Right forelimb (tissue), 1 donor: ENCODE results near the gene RPL37A.

ENCODE experiments used
- DNase-seq: peaks from one replicate; pipeline ENCODE4 v3.0.0-alpha.2; 2018

RPL37A gene

GRCh38 chr2:216498379-216499352, at the start of gene RPL37A:
Gene RPL37A, plus strand, starts transcription at chr2:216498844. Its CDS starts 31 bp downstream, at chr2:216498875.
- peak; percentile 94 for DNase-seq

DNA sequence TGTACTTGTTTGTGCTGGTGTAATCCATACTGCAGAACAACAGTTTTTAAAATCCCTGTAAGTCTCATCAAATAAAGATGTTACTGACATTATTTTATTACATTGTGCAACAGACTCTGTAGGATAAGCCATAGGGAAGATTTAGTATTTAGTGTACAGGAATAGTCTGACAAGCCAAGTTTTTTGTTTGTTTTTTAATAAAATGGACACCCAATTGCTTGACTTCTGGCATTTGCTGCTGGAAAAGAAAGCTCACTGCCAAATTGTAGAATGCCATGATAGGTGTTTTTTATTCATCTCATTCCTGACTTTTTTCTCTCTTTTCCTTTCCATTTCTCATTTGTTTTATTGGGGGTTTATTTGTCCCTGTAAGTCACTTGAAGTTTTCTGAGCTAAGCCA, 48.3 kb upstream of the RPL37A start:
- no peak for DNase-seq

GRCh38 chr2:216450784-216451183, 47.9 kb upstream of the RPL37A start:
- DNase-seq: no peak

DNA sequence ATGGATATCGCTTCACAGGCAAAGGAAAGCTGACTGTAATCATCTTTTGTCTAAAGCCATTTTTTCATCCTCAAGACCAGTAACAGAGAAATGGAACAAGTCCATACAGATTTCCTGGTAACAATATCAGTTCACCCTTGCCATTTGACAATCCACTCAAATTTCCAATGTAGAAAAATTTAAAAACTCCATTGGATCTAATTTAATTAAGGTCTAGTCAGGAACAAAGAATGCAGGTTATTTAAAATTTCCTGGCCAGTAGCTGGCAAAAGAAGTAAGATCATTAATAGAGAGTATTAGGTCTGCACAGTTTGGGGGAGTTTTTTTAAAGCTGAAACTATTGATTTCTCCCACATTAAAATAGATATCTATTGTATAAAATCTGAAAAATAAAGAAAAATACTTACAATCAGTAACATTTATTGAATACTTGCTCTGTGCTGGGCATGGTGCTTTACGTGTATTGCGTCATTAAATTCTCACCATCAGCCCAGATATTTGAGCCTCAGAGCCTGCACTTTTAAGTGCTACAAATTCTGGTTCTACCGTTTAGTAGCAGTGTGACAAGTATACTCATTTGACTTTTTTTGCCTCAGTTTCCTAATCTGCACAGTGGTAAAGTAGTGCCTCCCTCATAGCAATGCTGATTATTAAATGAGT, 44.6 kb upstream of the RPL37A start:
- DNase-seq: no peak

- no peak for DNase-seq
Observed at GRCh38 chr2:216463148-216463547, 35.5 kb upstream of the RPL37A start.

DNA sequence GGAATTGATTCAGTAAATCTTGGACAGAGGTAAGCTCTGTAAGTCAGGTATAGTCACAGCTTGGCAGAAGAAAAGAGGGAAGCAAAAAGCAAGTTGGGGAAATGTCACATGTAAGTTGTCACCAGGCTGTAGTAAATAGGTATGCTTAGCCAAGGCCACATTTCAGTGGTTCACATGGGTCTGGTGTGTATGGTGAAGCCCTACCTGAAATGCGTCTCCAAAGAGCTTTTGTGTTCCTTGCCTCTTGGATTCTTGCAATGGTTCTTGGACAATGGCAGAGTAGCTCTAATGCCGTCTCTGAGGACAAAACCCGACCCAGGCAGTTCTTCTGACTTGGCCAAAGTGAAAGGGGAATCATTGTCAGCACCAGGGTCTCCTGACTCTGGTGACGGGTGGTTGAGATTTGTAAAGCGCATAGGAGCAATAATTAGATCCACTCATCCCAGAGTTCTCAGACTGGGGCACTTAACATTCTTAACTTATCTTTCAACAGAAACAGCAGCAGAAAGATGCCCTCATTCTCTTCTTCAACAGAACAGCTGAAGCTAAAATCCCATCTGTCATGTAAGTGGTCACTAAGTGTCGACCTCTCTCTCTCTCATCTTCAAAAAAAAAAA, 34.4 kb upstream of the RPL37A start:
- DNase-seq: no peak

DNA sequence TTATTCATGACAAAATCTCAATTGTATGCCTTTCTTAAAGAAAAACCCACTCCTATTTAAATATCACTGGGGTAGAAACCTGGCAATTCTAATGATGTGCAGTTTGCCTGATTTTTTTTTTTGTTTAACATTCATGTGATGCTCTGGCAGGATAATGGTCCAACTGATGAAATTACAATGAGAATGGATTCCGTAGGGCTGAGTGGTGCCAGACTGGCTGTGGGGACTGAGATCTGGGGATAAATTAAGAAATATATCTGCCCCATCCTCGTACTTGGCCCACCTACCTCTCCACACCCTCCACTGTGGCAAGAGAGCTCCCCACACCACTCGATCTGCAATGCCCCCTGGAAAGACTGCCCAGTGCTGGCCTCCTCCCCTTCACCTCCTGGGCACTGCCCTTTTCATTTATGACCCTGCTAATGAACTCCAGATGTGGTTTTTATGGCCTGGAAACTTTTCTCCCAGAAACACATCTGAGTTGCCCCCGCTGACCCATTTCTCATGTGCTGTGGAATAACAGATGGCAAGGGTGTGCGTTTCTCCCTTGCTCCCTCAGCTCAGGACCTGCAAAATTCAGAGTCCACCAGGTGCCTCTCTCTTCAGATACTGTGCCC, 33.0 kb upstream of the RPL37A start:
- no peak for DNase-seq

DNA sequence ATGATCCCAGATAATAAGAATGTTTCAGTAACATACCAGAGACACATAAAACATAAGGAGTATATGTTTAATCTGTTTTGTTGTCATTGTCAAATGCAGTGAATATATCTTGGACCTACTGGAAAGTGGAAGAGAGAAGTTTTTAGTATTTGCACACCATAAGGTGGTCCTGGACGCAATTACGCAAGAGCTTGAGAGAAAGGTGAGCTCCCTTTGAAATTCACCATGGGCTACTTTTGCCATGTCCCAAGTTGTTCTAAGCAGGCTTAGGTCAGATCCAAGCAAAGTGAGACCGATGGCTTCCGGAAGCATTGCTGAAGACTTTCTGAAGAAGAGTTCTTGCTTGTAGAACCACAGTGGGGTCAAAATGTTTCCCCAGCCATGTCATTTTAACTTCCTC, 30.8 kb upstream of the RPL37A start:
- no peak for DNase-seq

GRCh38 chr2:216469661-216470060, 29.0 kb upstream of the RPL37A start:
- DNase-seq: no peak

DNA sequence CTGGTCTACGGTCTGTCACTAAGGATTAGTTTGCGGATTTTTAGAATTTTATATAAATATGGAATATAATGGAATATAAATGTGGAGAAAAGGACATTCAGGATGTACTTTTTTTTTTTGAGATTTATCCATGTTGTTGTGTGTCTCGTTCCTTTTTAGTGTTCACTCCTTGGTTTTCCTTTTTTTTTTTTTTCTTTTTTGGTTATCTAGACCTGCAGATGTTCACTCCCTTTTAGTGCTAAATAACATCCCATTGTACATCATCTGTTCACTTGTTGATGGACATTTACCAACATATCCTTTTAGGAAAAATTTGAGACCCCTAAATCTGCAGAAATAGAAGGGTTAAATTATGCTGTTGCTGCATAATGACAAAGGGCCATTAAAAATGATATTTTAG, 25.5 kb upstream of the RPL37A start:
- DNase-seq: no peak

DNA sequence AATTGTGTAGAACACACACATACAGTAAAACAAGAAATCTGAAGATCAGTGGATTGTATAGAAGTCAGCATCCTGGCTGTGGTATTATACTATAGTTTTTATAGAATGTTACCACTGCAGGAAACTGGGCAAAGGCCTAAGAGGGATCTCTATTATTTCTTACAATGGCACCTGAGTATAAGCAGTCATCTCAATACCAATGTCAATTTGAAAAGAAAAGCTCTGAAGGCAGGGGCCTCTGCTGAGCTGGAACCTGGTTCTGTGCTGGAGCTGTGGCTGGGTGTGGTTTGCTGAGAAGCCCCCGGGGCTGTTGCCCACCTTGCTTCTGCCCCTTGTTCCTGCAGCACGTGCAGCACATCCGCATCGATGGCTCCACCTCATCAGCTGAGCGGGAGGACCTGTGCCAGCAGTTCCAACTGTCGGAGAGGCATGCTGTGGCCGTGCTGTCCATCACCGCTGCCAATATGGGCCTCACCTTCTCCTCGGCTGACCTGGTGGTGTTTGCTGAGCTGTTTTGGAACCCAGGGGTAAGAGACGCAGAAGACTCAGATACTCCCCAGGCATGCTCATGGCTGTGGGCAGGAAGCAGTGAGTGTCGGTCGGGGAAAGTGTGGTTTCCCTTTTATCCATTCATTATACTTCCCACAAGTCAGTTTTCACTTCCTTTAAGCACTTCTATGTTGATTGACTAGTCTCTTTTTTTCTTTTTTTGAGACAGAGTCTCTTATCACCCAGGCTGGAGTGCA, 23.5 kb upstream of the RPL37A start:
- no peak for DNase-seq

DNA sequence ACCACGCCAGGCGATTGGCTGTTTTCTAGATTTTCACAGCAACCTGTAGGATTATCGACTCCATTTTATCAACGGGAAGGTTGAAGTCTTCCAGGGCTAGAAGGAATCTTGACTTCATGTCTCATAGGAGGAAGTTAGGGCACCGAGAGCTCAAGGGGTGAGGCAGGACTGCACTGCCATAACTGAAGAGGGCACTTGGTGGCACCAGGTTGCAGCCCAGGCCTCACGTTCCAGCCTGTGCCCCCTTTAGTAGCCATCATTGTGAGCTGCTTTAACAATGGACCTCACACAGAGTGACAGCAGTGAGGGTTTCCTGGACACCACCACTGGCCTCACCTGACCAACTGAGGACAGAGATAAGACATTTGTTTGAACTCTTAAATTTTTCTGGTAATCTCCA, 22.9 kb upstream of the RPL37A start:
- no peak for DNase-seq

GRCh38 chr2:216477283-216478035, 21.2 kb upstream of the RPL37A start:
- DNase-seq: no peak

DNA sequence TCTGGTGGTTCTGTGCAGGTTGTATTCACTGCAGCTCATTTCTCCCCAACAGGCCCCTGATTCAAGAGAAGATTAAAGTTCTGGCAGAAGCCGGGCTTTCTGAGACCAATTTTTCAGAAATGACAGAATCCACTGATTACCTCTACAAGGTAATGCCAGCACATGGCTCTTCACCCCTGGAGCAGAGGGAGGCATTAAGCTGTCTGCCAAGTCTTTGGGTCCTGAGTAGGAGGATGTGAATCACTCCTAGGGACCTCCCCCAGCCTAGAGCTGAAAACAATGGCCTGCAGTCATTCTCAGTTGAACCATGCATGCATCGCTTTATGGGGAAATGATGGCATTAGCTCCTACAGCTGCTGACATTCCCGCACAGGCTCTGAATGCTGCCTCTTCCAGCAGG, 20.5 kb upstream of the RPL37A start:
- no peak for DNase-seq

- DNase-seq: no peak
Observed at GRCh38 chr2:216478791-216479190, 19.9 kb upstream of the RPL37A start.

GRCh38 chr2:216480221-216480620, 18.4 kb upstream of the RPL37A start:
- no peak for DNase-seq

- no peak for DNase-seq
Observed at GRCh38 chr2:216482640-216483039, 16.0 kb upstream of the RPL37A start.

DNA sequence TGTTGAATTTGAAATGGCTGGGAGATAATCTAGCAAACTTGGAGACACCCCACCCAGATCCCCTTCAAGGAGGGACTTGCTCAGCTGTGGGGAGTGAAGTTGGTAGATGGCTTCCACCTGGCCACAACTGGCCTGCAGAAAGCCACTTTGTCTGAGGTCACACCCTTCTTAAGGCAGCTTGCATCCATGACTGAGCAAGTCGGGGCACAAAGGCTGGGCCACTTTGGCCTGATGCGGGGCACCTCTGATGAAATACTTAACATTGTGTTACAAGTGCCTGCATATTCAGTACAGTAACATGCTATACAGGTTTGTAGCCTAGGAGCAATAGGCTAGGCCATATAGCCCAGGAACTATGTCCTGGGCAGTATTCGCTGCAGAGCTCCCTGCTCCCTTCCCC, 13.4 kb upstream of the RPL37A start:
- DNase-seq: no peak

DNA sequence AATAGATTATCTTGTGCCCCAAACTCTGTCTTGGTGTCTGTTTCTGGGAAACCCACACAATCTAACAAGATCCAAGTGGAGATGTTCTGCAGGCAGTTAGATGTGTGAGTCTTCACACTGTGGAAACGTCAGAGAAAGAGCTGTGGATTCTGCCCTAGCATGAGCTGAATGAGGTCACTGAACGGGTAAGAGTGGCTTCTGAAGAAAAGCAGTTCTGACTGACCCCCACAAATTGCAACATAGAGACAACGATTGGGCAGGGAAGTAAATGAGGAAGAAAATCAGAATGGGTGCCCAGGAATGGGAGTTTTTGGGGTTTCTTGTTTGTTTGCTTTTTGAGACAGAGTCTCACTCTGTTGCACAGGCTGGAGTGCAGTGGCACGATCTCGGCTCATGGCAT, 12.9 kb upstream of the RPL37A start:
- DNase-seq: no peak

- DNase-seq: no peak
Observed at GRCh38 chr2:216486271-216486670, 12.4 kb upstream of the RPL37A start.

- DNase-seq: no peak
Observed at GRCh38 chr2:216486708-216487107, 11.9 kb upstream of the RPL37A start.

DNA sequence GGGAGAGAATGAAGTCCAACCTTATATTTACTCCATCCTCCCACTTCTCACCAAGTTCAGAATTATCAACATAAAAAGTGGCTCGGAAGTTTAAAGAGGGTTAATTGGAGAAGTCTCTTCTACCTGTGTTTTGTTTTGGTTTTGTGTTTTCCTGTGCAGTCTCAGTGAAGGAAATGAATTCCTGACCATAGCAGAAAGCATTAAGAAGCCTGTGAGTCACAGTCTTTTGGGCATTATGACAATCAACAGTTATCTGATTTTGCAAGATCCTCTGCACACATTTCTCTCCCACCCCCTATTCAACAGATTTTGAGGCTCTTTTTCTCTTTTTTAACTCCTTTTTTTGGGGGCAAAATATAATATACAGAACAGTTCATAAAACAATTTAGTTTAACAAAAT, 8.6 kb upstream of the RPL37A start:
- no peak for DNase-seq
